AG08396 (cell line): ENCODE data around the gene PITPNM1.
"Not testable (repeated sequence)": the region's sequence is repeated elsewhere in the genome, so short reads cannot be mapped to it uniquely, and the experiment has no call there.

Experiments
- DNase-seq: peaks from one replicate; pipeline ENCODE4 v3.0.0; 2012; ENCODE audit warnings: low spot score, mixed read lengths

Gene PITPNM1

DNA sequence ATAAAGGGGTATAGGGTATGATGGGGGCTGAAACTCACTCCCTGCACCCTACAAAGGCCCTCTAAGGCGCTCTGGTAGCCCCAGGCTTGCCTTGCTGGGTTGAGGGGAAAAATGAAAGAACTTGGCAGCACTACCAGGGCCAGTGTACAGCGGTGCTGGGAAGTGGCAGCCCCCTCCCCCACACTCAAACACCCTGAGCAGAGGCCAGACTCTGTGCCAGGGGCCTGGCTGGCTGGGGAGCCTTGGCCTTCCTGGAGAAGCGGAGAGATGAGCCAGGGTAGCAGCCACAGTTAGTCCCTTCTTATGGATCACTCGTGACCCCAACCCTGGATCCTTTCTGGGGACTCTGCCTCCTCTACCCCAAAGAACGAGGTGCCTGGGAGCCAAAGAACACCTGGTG is 38.8 kb downstream of the PITPNM1 start:
- DNase-seq = no peak

DNA sequence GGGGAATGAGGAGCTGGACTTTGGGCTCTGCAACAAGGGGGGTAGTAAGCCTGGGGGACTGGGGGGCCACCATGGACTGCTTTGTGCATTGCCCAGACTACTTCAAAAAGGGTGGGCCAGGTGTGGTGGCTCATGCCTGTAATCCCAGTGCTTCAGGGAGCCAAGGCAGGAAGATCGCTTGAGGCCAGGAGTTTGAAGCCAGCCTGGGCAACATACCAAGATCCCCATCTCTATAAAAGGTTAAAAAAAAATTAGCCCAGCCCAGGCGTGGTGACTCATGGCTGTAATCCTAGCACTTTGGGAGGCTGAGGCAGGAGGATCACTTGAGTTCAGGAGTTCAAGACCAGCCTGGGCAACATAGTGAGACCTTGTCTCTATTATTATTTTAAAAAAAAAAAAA is 39.6 kb downstream of the PITPNM1 start:
- not testable (repeated sequence) for DNase-seq

GRCh38 chr11:67465189-67465510 is 40.0 kb downstream of the PITPNM1 start:
- DNase-seq = no peak

DNA sequence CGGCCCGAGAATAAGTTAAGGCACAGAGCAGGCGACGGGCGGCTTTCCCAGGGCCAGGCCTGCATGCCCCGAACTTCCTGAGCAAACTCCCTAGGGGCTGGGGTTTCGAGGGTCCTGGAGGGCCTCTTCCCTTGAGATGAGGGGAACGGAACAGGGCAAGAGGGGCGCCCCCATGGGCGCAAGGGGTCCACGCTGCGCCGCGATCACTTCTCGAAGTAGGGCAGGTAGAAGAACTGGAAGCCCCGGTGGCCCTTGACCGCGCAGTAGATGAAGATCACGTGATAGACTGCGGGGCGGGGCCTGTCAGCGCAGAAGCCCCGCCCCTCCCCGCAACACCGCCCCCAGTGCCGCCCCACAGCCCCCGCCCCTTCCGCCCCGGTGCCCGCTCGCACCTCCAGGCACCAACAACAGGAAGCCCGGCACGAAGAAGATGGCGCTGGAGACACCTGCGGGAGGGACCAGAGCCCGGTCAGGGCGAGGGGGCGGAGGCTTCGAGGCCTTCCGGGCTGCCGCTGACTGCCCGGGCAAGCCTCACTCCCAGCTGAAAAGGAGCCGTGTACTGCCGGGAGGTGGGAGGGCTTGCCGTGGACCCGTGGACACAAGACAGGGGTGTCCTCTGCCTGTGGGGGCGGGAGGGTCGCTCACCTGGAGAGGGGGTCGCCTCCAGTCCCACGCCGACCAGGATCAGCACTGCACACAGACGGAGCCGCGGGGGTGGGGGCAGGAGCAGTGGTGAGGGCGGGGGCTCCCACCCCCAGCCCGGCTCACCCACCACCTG is 40.6 kb downstream of the PITPNM1 start:
- DNase-seq = peak; percentile 84

DNA sequence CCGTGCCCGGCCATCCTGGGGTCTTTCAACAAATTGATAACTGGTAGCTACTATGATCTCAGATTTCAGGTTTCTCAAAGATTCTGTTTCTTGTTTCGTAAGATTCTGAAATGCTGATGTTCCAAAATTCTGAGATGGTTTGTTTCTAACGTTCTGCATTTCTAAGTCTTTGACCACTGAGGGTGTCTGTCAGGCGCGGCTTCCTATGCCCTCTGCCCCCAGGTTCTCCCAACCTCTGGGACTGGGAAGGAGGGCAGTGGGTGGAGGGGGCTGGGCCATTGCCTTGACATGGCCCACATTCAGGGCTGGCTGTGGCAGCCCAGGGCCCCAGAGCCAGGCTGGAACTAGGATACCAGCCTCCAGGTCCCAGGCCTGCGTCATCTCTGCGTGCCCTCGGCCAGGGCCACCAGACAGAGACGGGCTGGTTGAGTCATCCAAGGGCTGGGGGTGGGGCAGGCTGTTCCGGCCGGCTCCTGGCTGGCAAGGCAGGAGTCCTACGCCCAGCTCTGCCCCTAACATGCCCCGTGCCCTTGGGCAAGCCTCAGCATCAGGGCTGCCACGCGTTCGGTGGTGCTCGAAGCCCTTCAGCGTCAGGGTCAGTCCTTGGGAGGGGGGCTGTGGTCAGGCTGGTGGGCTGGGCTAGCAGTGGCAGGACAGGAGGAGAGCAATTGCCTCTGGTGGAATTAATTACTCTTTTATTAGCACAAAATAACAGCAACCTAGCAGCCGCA is 41.3 kb downstream of the PITPNM1 start:
- no peak for DNase-seq

DNA sequence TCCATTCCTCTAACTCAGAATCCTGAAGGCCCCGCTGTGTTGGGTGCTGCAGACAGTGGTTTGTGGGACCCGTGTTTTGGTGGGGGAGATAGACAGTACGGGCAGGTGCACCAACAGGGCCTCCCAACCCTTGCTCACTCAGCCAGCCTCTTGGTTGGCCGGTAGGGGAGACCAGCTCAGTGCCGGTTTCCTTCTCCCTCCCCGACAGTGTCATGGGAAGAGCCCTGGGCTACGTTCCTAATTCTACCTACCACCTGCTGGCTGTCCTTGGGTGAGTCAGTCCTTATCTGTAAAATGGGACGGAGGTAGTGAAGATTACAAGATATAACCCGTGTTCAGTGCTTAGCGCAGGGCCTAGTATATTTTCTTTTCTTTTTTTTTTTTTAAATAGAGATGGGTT is 42.0 kb downstream of the PITPNM1 start:
- DNase-seq = no peak

DNA sequence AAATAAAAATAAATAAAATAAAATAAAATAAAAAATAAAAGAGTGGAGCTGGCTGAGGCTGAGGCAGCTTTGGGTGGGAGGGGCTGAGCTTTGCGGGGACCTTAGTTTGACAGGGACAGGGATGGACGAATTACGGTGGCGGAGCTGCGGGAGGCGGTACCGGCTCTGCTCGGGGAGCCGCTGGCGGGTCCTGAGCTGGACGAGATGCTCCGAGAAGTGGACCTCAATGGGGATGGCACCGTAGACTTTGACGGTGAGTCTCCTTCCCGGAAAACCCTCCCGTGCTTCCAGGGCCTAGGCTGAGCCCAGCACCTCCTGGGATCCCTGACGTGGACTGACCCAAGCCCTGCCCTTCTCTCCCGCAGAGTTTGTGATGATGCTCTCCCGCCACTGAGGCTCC is 46.9 kb downstream of the PITPNM1 start:
- DNase-seq = no peak

DNA sequence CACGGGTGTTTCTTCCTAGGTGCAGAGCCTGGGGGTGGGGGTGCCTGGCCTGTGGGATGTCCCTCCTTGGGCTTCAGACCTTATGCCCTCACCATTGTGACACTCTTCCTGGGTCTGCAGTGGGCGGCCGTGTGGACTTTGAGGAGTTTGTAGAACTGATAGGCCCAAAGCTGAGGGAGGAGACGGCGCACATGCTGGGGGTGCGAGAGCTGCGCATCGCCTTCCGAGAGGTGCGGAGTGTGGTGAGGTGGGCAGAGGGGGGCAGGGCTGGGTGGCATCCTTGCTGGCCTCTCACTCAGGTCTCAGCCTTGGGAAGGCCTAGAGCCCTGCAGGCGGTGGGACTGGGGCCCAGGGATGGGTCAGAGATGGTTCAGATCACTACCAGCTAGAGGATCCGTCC is 47.7 kb downstream of the PITPNM1 start:
- no peak for DNase-seq

DNA sequence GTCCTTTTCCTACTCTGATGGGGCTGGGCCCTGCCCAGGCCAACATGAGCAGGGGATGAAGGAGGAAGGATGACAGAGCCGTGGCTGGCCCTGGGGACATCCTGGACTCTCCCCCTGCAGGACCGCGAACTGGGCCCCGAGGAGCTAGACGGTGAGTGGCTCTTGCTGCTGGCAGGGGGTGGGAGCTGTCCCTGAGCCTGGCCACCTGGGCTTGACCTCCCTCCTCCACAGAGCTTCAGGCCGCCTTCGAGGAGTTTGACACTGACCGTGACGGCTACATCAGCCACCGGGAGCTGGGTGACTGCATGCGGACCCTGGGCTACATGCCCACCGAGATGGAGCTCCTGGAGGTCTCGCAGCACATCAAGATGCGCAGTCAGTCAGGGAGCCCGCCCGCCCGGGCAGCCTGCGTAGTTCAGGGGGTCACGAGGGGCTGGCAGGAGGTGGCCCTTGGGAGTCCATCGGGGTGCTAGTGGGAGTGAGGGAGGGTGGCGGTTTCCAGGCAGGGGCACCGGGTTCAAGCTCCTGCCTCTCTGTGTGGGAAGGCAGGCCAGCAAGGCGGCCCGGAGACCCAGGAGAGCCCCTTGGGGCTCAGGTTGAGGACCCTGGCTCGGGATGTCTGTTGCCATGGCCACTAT is 49.0 kb downstream of the PITPNM1 start:
- DNase-seq = no peak

GRCh38 chr11:67455054-67455453 is 50.1 kb downstream of the PITPNM1 start, which contains the start of gene CABP4:
Gene CABP4 (plus strand): TSS chr11:67455354. CDS start chr11:67455424, 70 bp downstream.
- no peak for DNase-seq

GRCh38 chr11:67453816-67454732 is 51.1 kb downstream of the PITPNM1 start:
- DNase-seq = no peak

GRCh38 chr11:67452141-67452952 is 52.8 kb downstream of the PITPNM1 start, which contains the start of gene GPR152:
Gene GPR152 (minus strand): TSS chr11:67452729. CDS start chr11:67452724, 5 bp downstream.
- no peak for DNase-seq

- no peak for DNase-seq
Observed at GRCh38 chr11:67451658-67451976, 53.5 kb downstream of the PITPNM1 start.

DNA sequence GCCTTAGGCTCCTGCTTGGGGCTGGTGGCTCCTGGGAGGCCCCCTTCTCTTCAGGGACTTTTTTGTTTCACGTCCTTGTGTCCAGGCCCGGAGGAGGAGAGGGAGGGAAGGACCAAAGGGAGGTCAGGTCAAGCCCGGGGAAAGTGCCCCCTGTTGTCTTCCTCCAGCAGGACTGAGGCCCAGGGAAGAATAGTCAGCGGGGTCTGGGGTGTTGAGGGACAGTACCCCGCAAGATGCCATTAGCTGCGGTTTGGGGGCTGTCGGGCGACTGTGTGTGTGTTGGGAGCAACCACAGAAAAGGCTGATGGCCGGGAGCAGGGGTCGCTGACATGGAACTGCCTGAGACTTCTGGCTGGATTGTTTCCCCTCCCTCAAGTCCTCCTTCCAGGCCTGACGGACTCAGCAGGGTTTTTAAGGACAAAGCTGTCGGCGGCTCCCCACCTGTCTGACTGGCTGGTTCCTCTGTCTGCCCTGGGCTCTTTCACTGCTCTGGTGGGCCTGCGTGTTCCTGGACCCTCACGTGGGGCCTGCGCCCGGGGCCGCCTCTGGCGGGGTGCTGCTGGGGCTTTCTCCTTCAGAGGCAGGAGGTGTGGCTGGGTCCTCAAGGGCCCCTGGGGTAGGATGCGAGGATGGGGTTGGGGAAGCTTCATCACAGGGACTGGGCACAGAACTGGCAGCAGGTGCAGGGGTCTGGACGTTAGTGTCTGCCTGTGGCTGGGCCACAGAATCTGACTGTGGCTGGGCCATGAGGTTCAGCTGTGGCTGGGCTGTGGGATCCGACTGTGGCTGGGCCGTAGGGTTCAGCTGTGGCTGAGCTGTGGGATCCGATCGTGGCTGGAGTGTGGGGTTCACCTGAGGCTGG is 54.1 kb downstream of the PITPNM1 start:
- no peak for DNase-seq

DNA sequence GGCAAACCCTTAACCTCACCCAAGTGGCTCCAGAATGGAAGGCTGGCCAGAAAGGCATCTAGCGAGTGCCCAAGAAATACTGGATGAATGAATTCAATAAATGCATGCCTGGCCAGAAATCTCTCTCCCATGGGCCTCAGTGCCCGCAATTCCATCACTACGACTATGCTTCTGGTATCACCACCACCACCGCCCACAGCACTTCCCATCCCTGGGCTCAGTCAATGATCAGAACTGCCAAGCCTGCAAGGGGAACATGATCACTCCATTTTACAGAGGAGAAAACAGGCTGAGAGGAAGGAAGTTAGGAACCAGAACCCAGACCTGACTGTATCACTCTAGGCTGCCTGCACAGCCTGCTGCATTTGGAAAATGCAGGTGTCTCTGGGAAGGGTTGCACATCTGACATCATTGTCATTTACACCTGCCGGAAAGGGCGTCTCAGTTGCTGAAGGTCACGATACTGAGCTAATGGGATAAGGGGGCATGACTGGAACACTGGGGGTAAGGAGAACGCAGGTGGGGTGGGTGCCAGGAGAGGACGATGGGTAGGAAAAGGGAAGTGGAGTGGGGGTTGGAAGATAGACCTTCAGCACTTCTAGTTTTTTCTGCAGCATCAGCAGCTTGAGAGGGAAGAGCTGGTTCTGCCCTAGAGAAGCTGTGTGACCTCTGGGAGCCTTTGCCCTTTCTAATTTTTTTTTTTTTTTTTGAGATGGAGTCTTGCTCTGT is 55.9 kb downstream of the PITPNM1 start:
- no peak for DNase-seq

GRCh38 chr11:67448220-67448609 is 56.9 kb downstream of the PITPNM1 start:
- DNase-seq = no peak

GRCh38 chr11:67445515-67445914 is 59.6 kb downstream of the PITPNM1 start:
- DNase-seq = no peak

- DNase-seq = peak; percentile 45
Observed at GRCh38 chr11:67442504-67443404, 62.4 kb downstream of the PITPNM1 start.
